ENCODE measurements around the gene EPAS1. TPM values are rescaled to one million over a fixed set of nuclear protein-coding genes. Genes with fewer than 3 reads are reported as not detected.

EPAS1 gene
- total and polyA plus RNA-seq, 2 experiments from 2014 or later, result 47.5 to 73.8 TPM

GRCh38 chr2:46422717-46423394, 125.6 kb downstream of the EPAS1 start:
- in situ Hi-C loops (cut with MboI), result no loop called here
- TF ChIP-seq EZH2 (IDR thresholded peaks at IDR 0.05; ENCODE audit: insufficient read depth, poor library complexity, severe bottlenecking), result no peak
- no peak for TF ChIP-seq EZH2phosphoT487 (IDR thresholded peaks at IDR 0.05; ENCODE audit: insufficient read depth, low read depth)
- no peaks in the 10 kb centered on the region for H3K4me1 ChIP-seq (ENCODE audit: insufficient read depth)
- peak; percentile 11 for DNase-seq
- no peaks in the 10 kb centered on the region for H3F3A ChIP-seq (ENCODE audit: insufficient read depth)
- no peak overlapping the region for H3K4me2 ChIP-seq (ENCODE audit: unreplicated experiment)
- H3K27ac ChIP-seq, result no peak overlapping the region
- no peaks in the 10 kb centered on the region for H3K9me3 ChIP-seq (ENCODE audit: low read depth)
- no peaks in the 10 kb centered on the region for H3K36me3 ChIP-seq (ENCODE audit: low read depth)
- H3K9me2 ChIP-seq (ENCODE audit: insufficient read depth), result no peaks in the 10 kb centered on the region
- no peak overlapping the region for H2AFZ ChIP-seq
- no peaks in the 10 kb centered on the region for H4K20me1 ChIP-seq (ENCODE audit: insufficient read depth)
- no peak overlapping the region for H3K9ac ChIP-seq
- H3K4me3 ChIP-seq, result no peak overlapping the region
- H3K27me3 ChIP-seq (replicated peaks; ENCODE audit: insufficient read depth), result no peaks in the 10 kb centered on the region
- no peaks in the 10 kb centered on the region for H3K79me2 ChIP-seq (ENCODE audit: insufficient read depth)
- 58 to 78% methylated on average over 1 of the region's 1 CpG for WGBS, 2 experiments (ENCODE audit: low coverage in 1 of 2, low lambda C conversion rate in 2 of 2, missing lambda C conversion rate in 2 of 2)

- WGBS, 2 experiments (ENCODE audit: low coverage in 1 of 2, low lambda C conversion rate in 2 of 2, missing lambda C conversion rate in 2 of 2), result 95 to 97% methylated on average over 5 of the region's 5 CpGs
- no peak for DNase-seq
- Histone ChIP-seq H4K20me1 (ENCODE audit: insufficient read depth) (no peaks in the 10 kb centered on the region), H3K79me2 (ENCODE audit: insufficient read depth) (no peaks in the 10 kb centered on the region), H3K9ac (no peak overlapping the region), H3K36me3 (ENCODE audit: low read depth) (no peaks in the 10 kb centered on the region), H3K9me2 (ENCODE audit: insufficient read depth) (no peaks in the 10 kb centered on the region), H3K9me3 (ENCODE audit: low read depth) (no peaks in the 10 kb centered on the region), H2AFZ (no peak overlapping the region), H3F3A (ENCODE audit: insufficient read depth) (no peaks in the 10 kb centered on the region), H3K4me3 (no peak overlapping the region), H3K4me2 (ENCODE audit: unreplicated experiment) (no peak overlapping the region), H3K27me3 (replicated peaks; ENCODE audit: insufficient read depth) (no peaks in the 10 kb centered on the region), H3K27ac (no peak overlapping the region), H3K4me1 (ENCODE audit: insufficient read depth) (no peaks in the 10 kb centered on the region)
- TF ChIP-seq EZH2 (IDR thresholded peaks at IDR 0.05; ENCODE audit: insufficient read depth, poor library complexity, severe bottlenecking) (no peak), EZH2phosphoT487 (IDR thresholded peaks at IDR 0.05; ENCODE audit: insufficient read depth, low read depth) (no peak)
- in situ Hi-C loops (cut with MboI), result no loop called here
Observed at GRCh38 chr2:46424937-46425336, 127.7 kb downstream of the EPAS1 start.

GRCh38 chr2:46428911-46429436, 131.8 kb downstream of the EPAS1 start:
- H3K36me3 ChIP-seq (ENCODE audit: low read depth), result no peaks in the 10 kb centered on the region
- H3K27ac ChIP-seq, result no peak overlapping the region
- 0 out of 2 replicates have a peak, but pooled peaks cover 5% of the 10 kb centered on the region for H3K4me1 ChIP-seq (ENCODE audit: insufficient read depth)
- no peak overlapping the region for H3K4me3 ChIP-seq
- no peak overlapping the region for H3K4me2 ChIP-seq (ENCODE audit: unreplicated experiment)
- no peak overlapping the region for H2AFZ ChIP-seq
- in situ Hi-C loops (cut with MboI), result no loop called here
- H3K79me2 ChIP-seq (ENCODE audit: insufficient read depth), result no peaks in the 10 kb centered on the region
- H3K9ac ChIP-seq, result no peak overlapping the region
- H3K9me2 ChIP-seq (ENCODE audit: insufficient read depth), result no peaks in the 10 kb centered on the region
- no peaks in the 10 kb centered on the region for H3K27me3 ChIP-seq (replicated peaks; ENCODE audit: insufficient read depth)
- WGBS, 2 experiments (ENCODE audit: low coverage in 1 of 2, low lambda C conversion rate in 2 of 2, missing lambda C conversion rate in 2 of 2), result 94% methylated on average over 22 of the region's 22 CpGs
- no peaks in the 10 kb centered on the region for H4K20me1 ChIP-seq (ENCODE audit: insufficient read depth)
- TF ChIP-seq EZH2phosphoT487 (IDR thresholded peaks at IDR 0.05; ENCODE audit: insufficient read depth, low read depth) (no peak), EZH2 (IDR thresholded peaks at IDR 0.05; ENCODE audit: insufficient read depth, poor library complexity, severe bottlenecking) (no peak)
- H3F3A ChIP-seq (ENCODE audit: insufficient read depth), result no peaks in the 10 kb centered on the region
- no peaks in the 10 kb centered on the region for H3K9me3 ChIP-seq (ENCODE audit: low read depth)
- DNase-seq, result no peak

GRCh38 chr2:46430413-46430812, 133.2 kb downstream of the EPAS1 start:
- Histone ChIP-seq H3K9me2 (ENCODE audit: insufficient read depth) (no peaks in the 10 kb centered on the region), H3K27ac (no peak overlapping the region), H3K4me3 (no peak overlapping the region), H3K9ac (no peak overlapping the region), H3K36me3 (ENCODE audit: low read depth) (no peaks in the 10 kb centered on the region), H3K4me1 (ENCODE audit: insufficient read depth) (0 out of 2 replicates have a peak, but pooled peaks cover 5% of the 10 kb centered on the region), H3K27me3 (replicated peaks; ENCODE audit: insufficient read depth) (no peaks in the 10 kb centered on the region), H2AFZ (no peak overlapping the region), H3K4me2 (ENCODE audit: unreplicated experiment) (no peak overlapping the region), H3K9me3 (ENCODE audit: low read depth) (no peaks in the 10 kb centered on the region), H3F3A (ENCODE audit: insufficient read depth) (no peaks in the 10 kb centered on the region), H4K20me1 (ENCODE audit: insufficient read depth) (no peaks in the 10 kb centered on the region), H3K79me2 (ENCODE audit: insufficient read depth) (no peaks in the 10 kb centered on the region)
- in situ Hi-C loops (cut with MboI), result no loop called here
- 67 to 83% methylated on average over 1 of the region's 1 CpG for WGBS, 2 experiments (ENCODE audit: low coverage in 1 of 2, low lambda C conversion rate in 2 of 2, missing lambda C conversion rate in 2 of 2)
- TF ChIP-seq EZH2 (IDR thresholded peaks at IDR 0.05; ENCODE audit: insufficient read depth, poor library complexity, severe bottlenecking) (no peak), EZH2phosphoT487 (IDR thresholded peaks at IDR 0.05; ENCODE audit: insufficient read depth, low read depth) (no peak)
- no peak for DNase-seq
